HG03103 (cell line): ENCODE results near the gene ATP2C1.
"Not testable (repeated sequence)": the region's sequence is repeated elsewhere in the genome, so short reads cannot be mapped to it uniquely, and the experiment has no call there.

Source experiments
- ATAC-seq: cut with Tn5 transposase; IDR thresholded peaks from one replicate; pipeline ENCODE4 v1.9.1; 2021; ENCODE audit warnings: low read depth; ENCODE audit not compliant: unreplicated experiment

ATP2C1 gene

GRCh38 chr3:131033480-131034080, 139.7 kb downstream of the ATP2C1 start:
- peak; percentile 54 for ATAC-seq

- no peak for ATAC-seq
Observed at GRCh38 chr3:131036200-131036816, 142.4 kb downstream of the ATP2C1 start.

- ATAC-seq = no peak
Observed at GRCh38 chr3:131036986-131037385, 143.1 kb downstream of the ATP2C1 start.

GRCh38 chr3:131038326-131038725, 144.4 kb downstream of the ATP2C1 start:
- ATAC-seq = no peak

- ATAC-seq = not testable (repeated sequence)
Observed at GRCh38 chr3:131042271-131042985, 148.5 kb downstream of the ATP2C1 start.

- ATAC-seq = no peak
Observed at GRCh38 chr3:131047582-131047981, 153.7 kb downstream of the ATP2C1 start.

- no peak for ATAC-seq
Observed at GRCh38 chr3:131048030-131048429, 154.1 kb downstream of the ATP2C1 start.

- ATAC-seq = no peak
Observed at GRCh38 chr3:131050001-131050400, 156.1 kb downstream of the ATP2C1 start.

GRCh38 chr3:131053043-131053859, 159.4 kb downstream of the ATP2C1 start:
- no peak for ATAC-seq
